Right atrium auricular region (tissue), 2 donors: ENCODE results near the gene TSPAN12. TPM values are rescaled to one million over a fixed set of nuclear protein-coding genes. Genes with fewer than 3 reads are reported as not detected.

Experiments
- DNase-seq: peaks from one replicate; pipeline ENCODE4 v3.0.0-alpha.2; 2019; ENCODE audit warnings: low spot score
- H3K27ac ChIP-seq, 2 donors: fragments of 200-600 bp; sonication (generic); 1 replicate in 1 of 2; 2 replicates in 1 of 2; pipeline ENCODE4 v1.5.1; 2016 to 2019
- H3K27me3 ChIP-seq, 2 donors: fragments of 200-600 bp; sonication (generic); one replicate each; pipeline versions ENCODE4 v1.5.1 to v1.6.0; 2017 to 2019
- H3K36me3 ChIP-seq: fragments of 200-600 bp; sonication (generic); one replicate; pipeline ENCODE4 v1.5.1; 2016
- H3K4me1 ChIP-seq, 2 donors: fragments of 200-600 bp; sonication (generic); one replicate each; pipeline versions ENCODE4 v1.5.1 to v1.6.0; 2017 to 2019
- H3K4me3 ChIP-seq, 2 donors: fragments of 200-600 bp; sonication (generic); 1 replicate in 1 of 2; 2 replicates in 1 of 2; pipeline ENCODE4 v1.5.1; 2017 to 2019; ENCODE audit warnings: mild to moderate bottlenecking in 1 of 2, moderate library complexity in 1 of 2
- H3K9me3 ChIP-seq, 2 donors: fragments of 200-600 bp; sonication (generic); one replicate each; pipeline ENCODE4 v1.5.1; 2019
- total RNA-seq, 2 donors: library from RNA; depleted of rRNA; stranded (reverse); fragments of >200 nt; gene quantifications; one replicate each; pipeline ENCODE4 v1.1.0, GENCODE V29; 2016
- TF ChIP-seq, protein P1 (sequence below), 2 donors: fragments of 200-600 bp; sonication (generic); IDR thresholded peaks; one replicate each; pipeline ENCODE4 v1.5.1; 2019; ENCODE audit warnings: antibody characterized with exemption in 2 of 2

Gene TSPAN12
- total RNA-seq, 2 donors from 2014 or later, result 29.5 to 55.8 TPM

GRCh38 chr7:120874722-120875121 lies 16.8 kb upstream of the TSPAN12 start:
- DNase-seq, result no peak
- Histone ChIP-seq H3K36me3 (no peaks in the 10 kb centered on the region), H3K27me3 (no peaks in the 10 kb centered on the region), H3K27ac (no peak overlapping the region), H3K4me1 (no peaks in the 10 kb centered on the region), H3K9me3 (no peaks in the 10 kb centered on the region), H3K4me3 (no peak overlapping the region)
- TF ChIP-seq, protein P1, sequence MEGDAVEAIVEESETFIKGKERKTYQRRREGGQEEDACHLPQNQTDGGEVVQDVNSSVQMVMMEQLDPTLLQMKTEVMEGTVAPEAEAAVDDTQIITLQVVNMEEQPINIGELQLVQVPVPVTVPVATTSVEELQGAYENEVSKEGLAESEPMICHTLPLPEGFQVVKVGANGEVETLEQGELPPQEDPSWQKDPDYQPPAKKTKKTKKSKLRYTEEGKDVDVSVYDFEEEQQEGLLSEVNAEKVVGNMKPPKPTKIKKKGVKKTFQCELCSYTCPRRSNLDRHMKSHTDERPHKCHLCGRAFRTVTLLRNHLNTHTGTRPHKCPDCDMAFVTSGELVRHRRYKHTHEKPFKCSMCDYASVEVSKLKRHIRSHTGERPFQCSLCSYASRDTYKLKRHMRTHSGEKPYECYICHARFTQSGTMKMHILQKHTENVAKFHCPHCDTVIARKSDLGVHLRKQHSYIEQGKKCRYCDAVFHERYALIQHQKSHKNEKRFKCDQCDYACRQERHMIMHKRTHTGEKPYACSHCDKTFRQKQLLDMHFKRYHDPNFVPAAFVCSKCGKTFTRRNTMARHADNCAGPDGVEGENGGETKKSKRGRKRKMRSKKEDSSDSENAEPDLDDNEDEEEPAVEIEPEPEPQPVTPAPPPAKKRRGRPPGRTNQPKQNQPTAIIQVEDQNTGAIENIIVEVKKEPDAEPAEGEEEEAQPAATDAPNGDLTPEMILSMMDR (IDR thresholded peaks at IDR 0.05), result no peak

DNA sequence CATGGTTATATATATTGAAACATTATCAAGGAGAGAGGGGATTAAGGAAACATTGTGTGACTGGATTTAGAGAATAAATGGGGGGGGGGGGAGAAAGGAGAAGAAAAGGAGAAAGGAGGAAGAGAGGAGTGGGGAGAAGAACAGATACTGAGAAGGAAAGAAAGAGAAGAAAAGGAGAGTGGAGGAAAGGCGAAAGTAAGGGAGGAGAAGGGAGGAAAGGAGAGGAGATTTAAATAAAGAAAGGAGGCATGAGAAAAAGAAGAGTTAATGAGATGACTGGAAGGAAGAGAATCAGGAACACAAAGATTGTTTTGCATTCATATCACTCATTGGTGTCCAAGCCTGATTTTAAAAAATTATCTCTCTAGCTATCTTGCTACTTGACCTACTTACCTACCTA lies 16.1 kb upstream of the TSPAN12 start:
- DNase-seq, result no peak

GRCh38 chr7:120873401-120873800 lies 15.5 kb upstream of the TSPAN12 start:
- TF ChIP-seq, protein P1 (IDR thresholded peaks at IDR 0.05), result no peak
- no peak for DNase-seq
- Histone ChIP-seq H3K9me3 (no peaks in the 10 kb centered on the region), H3K4me3 (no peak overlapping the region), H3K27ac (no peak overlapping the region), H3K27me3 (no peaks in the 10 kb centered on the region), H3K36me3 (no peaks in the 10 kb centered on the region), H3K4me1 (no peaks in the 10 kb centered on the region)

More for the DNA sequence above, 16.1 kb upstream of the TSPAN12 start:
- TF ChIP-seq, protein P1 (IDR thresholded peaks at IDR 0.05), result no peak
- no peak overlapping the region for H3K27ac ChIP-seq
- H3K4me1 ChIP-seq, result no peaks in the 10 kb centered on the region
- H3K4me3 ChIP-seq, result no peak overlapping the region
- H3K9me3 ChIP-seq, result no peaks in the 10 kb centered on the region
- no peaks in the 10 kb centered on the region for H3K27me3 ChIP-seq
- no peaks in the 10 kb centered on the region for H3K36me3 ChIP-seq

DNA sequence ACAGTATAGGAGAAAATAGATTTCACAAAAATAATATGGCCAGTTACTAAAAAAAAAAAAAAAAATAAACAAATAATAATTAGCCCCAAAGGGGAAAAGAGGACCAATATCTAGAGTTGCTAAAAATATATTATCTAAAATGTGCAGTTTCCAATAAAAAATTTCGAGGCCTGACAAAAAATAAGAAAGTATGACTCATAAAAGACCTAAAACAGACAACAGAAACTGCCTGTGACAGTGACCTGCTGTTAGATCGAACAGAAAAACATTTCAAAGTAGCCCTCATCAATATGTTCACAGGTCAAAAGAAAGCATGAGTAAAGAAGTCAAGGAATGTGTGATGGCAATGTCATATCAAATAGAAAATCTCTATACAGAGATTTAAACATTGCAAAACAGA lies 11.8 kb upstream of the TSPAN12 start:
- H3K9me3 ChIP-seq, result no peaks in the 10 kb centered on the region
- no peak overlapping the region for H3K27ac ChIP-seq
- peaks cover 0 to 14% of the 10 kb centered on the region in 2 donors for H3K4me1 ChIP-seq
- DNase-seq, result no peak
- TF ChIP-seq, protein P1 (IDR thresholded peaks at IDR 0.05), result no peak
- H3K4me3 ChIP-seq, result no peak overlapping the region
- no peaks in the 10 kb centered on the region for H3K27me3 ChIP-seq
- H3K36me3 ChIP-seq, result no peaks in the 10 kb centered on the region

DNA sequence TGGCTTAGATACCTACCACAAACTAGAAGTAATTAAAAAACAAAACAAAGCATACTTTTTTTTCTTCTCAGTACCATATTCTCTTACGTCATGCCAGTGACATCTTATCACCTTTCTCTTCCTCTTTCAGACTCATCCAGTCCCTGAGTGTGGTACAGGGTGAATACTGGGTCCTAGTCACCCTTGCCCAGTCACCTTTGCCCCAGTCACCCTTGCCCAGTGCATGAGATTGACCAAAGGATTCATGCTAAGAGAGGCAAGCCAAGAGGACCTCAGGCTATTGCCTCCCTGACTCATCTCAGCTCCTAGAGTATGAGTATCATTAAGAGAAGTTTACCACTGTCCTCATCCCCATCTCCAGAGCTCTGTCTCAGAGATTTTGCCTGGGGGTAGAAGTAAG lies 10.0 kb upstream of the TSPAN12 start:
- peaks cover 0 to 16% of the 10 kb centered on the region in 2 donors for H3K4me1 ChIP-seq
- H3K27ac ChIP-seq, result no peak overlapping the region
- no peaks in the 10 kb centered on the region for H3K9me3 ChIP-seq
- no peak overlapping the region for H3K4me3 ChIP-seq
- TF ChIP-seq, protein P1 (IDR thresholded peaks at IDR 0.05), result no peak
- H3K27me3 ChIP-seq, result no peaks in the 10 kb centered on the region
- DNase-seq, result no peak
- no peaks in the 10 kb centered on the region for H3K36me3 ChIP-seq
